Measurements from ENCODE around the gene DNAJC13.

DNA sequence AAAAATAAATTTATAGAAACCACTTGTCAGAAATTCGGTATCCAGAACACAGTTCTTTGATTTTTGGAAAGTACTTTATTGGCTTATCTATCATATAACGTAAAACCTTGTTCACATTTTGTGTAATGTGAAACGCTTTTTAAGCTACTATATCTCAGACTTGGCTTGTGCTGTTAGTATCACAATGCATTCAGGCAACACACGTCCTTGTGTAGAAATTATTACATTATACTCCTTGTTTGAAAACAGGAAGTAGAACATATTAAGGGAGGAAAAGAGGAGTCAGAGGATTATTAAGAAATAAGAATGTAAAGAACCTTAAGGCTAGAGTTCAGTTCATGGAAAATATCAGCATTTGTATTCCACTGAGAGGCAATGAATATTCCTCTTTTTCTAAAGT, 1.6 kb downstream of the DNAJC13 start:
- TF ChIP-seq EP300 (IDR thresholded peaks at IDR 0.05), result no peak
- TF ChIP-seq KDM5A (IDR thresholded peaks at IDR 0.05), result no peak
- no peak for TF ChIP-seq EHF (CRISPR knock-in tag; IDR thresholded peaks at IDR 0.05)
- TF ChIP-seq, protein P1, sequence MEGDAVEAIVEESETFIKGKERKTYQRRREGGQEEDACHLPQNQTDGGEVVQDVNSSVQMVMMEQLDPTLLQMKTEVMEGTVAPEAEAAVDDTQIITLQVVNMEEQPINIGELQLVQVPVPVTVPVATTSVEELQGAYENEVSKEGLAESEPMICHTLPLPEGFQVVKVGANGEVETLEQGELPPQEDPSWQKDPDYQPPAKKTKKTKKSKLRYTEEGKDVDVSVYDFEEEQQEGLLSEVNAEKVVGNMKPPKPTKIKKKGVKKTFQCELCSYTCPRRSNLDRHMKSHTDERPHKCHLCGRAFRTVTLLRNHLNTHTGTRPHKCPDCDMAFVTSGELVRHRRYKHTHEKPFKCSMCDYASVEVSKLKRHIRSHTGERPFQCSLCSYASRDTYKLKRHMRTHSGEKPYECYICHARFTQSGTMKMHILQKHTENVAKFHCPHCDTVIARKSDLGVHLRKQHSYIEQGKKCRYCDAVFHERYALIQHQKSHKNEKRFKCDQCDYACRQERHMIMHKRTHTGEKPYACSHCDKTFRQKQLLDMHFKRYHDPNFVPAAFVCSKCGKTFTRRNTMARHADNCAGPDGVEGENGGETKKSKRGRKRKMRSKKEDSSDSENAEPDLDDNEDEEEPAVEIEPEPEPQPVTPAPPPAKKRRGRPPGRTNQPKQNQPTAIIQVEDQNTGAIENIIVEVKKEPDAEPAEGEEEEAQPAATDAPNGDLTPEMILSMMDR (IDR thresholded peaks at IDR 0.05), result no peak
- TF ChIP-seq POLR2A (IDR thresholded peaks at IDR 0.05; ENCODE audit: low read length), result no peak
- TF ChIP-seq JUN (IDR thresholded peaks at IDR 0.05), result no peak
- TF ChIP-seq, protein P2, sequence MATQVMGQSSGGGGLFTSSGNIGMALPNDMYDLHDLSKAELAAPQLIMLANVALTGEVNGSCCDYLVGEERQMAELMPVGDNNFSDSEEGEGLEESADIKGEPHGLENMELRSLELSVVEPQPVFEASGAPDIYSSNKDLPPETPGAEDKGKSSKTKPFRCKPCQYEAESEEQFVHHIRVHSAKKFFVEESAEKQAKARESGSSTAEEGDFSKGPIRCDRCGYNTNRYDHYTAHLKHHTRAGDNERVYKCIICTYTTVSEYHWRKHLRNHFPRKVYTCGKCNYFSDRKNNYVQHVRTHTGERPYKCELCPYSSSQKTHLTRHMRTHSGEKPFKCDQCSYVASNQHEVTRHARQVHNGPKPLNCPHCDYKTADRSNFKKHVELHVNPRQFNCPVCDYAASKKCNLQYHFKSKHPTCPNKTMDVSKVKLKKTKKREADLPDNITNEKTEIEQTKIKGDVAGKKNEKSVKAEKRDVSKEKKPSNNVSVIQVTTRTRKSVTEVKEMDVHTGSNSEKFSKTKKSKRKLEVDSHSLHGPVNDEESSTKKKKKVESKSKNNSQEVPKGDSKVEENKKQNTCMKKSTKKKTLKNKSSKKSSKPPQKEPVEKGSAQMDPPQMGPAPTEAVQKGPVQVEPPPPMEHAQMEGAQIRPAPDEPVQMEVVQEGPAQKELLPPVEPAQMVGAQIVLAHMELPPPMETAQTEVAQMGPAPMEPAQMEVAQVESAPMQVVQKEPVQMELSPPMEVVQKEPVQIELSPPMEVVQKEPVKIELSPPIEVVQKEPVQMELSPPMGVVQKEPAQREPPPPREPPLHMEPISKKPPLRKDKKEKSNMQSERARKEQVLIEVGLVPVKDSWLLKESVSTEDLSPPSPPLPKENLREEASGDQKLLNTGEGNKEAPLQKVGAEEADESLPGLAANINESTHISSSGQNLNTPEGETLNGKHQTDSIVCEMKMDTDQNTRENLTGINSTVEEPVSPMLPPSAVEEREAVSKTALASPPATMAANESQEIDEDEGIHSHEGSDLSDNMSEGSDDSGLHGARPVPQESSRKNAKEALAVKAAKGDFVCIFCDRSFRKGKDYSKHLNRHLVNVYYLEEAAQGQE (IDR thresholded peaks at IDR 0.05), result no peak
- TF ChIP-seq TP53 (CRISPR knock-in tag; IDR thresholded peaks at IDR 0.05), result no peak
- no peak for TF ChIP-seq ZC3H11A (IDR thresholded peaks at IDR 0.05)
- TF ChIP-seq FOSL2 (IDR thresholded peaks at IDR 0.05), result no peak
- no peak for TF ChIP-seq FOSL2 (CRISPR knock-in tag; IDR thresholded peaks at IDR 0.05)
- no peak for TF ChIP-seq ZFP36 (IDR thresholded peaks at IDR 0.05; ENCODE audit: borderline replicate concordance, partially characterized antibody)
- no peak for TF ChIP-seq CHD2 (IDR thresholded peaks at IDR 0.05; ENCODE audit: low read length, partially characterized antibody)
- TF ChIP-seq, protein P3, sequence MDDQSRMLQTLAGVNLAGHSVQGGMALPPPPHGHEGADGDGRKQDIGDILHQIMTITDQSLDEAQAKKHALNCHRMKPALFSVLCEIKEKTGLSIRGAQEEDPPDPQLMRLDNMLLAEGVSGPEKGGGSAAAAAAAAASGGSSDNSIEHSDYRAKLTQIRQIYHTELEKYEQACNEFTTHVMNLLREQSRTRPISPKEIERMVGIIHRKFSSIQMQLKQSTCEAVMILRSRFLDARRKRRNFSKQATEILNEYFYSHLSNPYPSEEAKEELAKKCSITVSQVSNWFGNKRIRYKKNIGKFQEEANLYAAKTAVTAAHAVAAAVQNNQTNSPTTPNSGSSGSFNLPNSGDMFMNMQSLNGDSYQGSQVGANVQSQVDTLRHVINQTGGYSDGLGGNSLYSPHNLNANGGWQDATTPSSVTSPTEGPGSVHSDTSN (IDR thresholded peaks at IDR 0.05), result no peak
- no peak for TF ChIP-seq RAD21 (conservative IDR thresholded peaks at IDR 0.05 in 1 of 2, IDR thresholded peaks at IDR 0.05 in 1 of 2)
